Sigmoid colon (tissue), 7 donors: Measurements from ENCODE around the gene SYT5. TPM values are rescaled to one million over a fixed set of nuclear protein-coding genes. Genes with fewer than 3 reads are reported as not detected.

Experiments used
- DNase-seq: peaks from one replicate; pipeline ENCODE4 v3.0.0-alpha.2; 2019
- H3K27ac ChIP-seq, 4 donors: fragments of 200-600 bp; sonication (generic); one replicate each; pipeline ENCODE4 v1.5.1; 2016 to 2019; ENCODE audit warnings: mild to moderate bottlenecking in 1 of 4
- H3K27me3 ChIP-seq, 3 donors: fragments of 200-600 bp; sonication (generic); one replicate each; pipeline ENCODE4 v1.5.1; 2019; ENCODE audit warnings: mild to moderate bottlenecking in 1 of 3
- H3K36me3 ChIP-seq, 4 donors: fragments of 200-600 bp; sonication (generic); one replicate each; pipeline ENCODE4 v1.5.1; 2016 to 2019
- H3K4me1 ChIP-seq, 4 donors: fragments of 200-600 bp; sonication (generic); one replicate each; pipeline ENCODE4 v1.5.1; 2017 to 2019
- H3K4me3 ChIP-seq, 4 donors: fragments of 200-600 bp; sonication (generic); one replicate each; pipeline ENCODE4 v1.5.1; 2017 to 2019; ENCODE audit warnings: mild to moderate bottlenecking in 2 of 4, moderate library complexity in 1 of 4
- H3K9me3 ChIP-seq, 4 donors: fragments of 200-600 bp in 3 of 4; sonication (generic) in 3 of 4; one replicate each; pipeline versions ENCODE4 v1.5.1 to v1.6.1; 2013 to 2019
- CTCF ChIP-seq, 4 experiments: fragments of 450-650 bp in 3 of 4; fragments of 200-600 bp in 1 of 4; IDR thresholded peaks; one replicate each; pipeline ENCODE4 v1.5.1; 2016 to 2019; ENCODE audit warnings: antibody characterized with exemption in 4 of 4, mild to moderate bottlenecking in 3 of 4, moderate library complexity in 2 of 4
- EP300 ChIP-seq, 4 donors: sonication (generic); formaldehyde crosslinking; IDR thresholded peaks; one replicate each; pipeline ENCODE4 v1.6.1; 2017; ENCODE audit warnings: antibody characterized with exemption in 4 of 4
- POLR2A ChIP-seq, 2 donors: fragments of 450-650 bp; IDR thresholded peaks; one replicate each; pipeline ENCODE4 v1.6.1; 2016; ENCODE audit warnings: antibody characterized with exemption in 2 of 2, mild to moderate bottlenecking in 2 of 2, moderate library complexity in 2 of 2
- POLR2AphosphoS5 ChIP-seq, 4 donors: sonication (generic); formaldehyde crosslinking; IDR thresholded peaks; one replicate each; pipeline ENCODE4 v1.6.1; 2017; ENCODE audit warnings: antibody characterized with exemption in 4 of 4
- WGBS, 2 donors: extraction: QIAGEN DNeasy Blood & Tissue Kit; methylation state at CpG; one replicate each; pipeline ENCODE4 v1.1.7; 2013; 5-methylcytosine and 5-hydroxymethylcytosine counted together
- intact Hi-C: fragments of 100-400 bp; cut with DNase I; formaldehyde crosslinking; loops from one replicate; pipeline ENCODE4 v1.15.1; 2023
- polyA plus RNA-seq, 3 donors: library from polyadenylated mRNA; stranded (reverse); fragments of 200-250 nt; gene quantifications; one replicate each; pipeline ENCODE4 v1.2.3, GENCODE V29; 2013
- total RNA-seq, 4 donors: library from RNA; depleted of rRNA; stranded (reverse); fragments of >200 nt; gene quantifications; one replicate each; pipeline ENCODE4 v1.1.0, GENCODE V29; 2016
- donor health status: healthy with polysubstance abuse.
- donor health status: Bipolar disorder and iron deficiency.
- donor health status: healthy.

The SYT5 gene
- total and polyA plus RNA-seq, 7 donors: 0.69 to 9.6 (median 1.9) TPM

- Histone ChIP-seq H3K9me3 (no peaks in the 10 kb centered on the region), H3K27me3 (peaks cover 14 to 90% (median 70%) of the 10 kb centered on the region in 3 donors), H3K4me1 (peaks cover 0 to 11% (median 5%) of the 10 kb centered on the region in 4 donors), H3K4me3 (no peak overlapping the region), H3K36me3 (no peaks in the 10 kb centered on the region), H3K27ac (no peak overlapping the region)
- DNase-seq: no peak
- TF ChIP-seq POLR2A (IDR thresholded peaks at IDR 0.05) (no peak), POLR2AphosphoS5 (IDR thresholded peaks at IDR 0.05) (no peak), EP300 (IDR thresholded peaks at IDR 0.05) (no peak), CTCF (IDR thresholded peaks at IDR 0.05) (no peak)
- 83 to 85% methylated on average over 12 of the region's 12 CpGs for WGBS, 2 donors
- intact Hi-C loops: no loop called here
These were observed 26.3 kb downstream of the SYT5 start for GRCh38 chr19:55153652-55154264.

- no peak for TF ChIP-seq EP300 (IDR thresholded peaks at IDR 0.05)
- TF ChIP-seq POLR2A (IDR thresholded peaks at IDR 0.05): no peak
- no peak for TF ChIP-seq POLR2AphosphoS5 (IDR thresholded peaks at IDR 0.05)
- TF ChIP-seq CTCF (IDR thresholded peaks at IDR 0.05): no peak
- Histone ChIP-seq H3K27ac (no peak overlapping the region), H3K9me3 (no peaks in the 10 kb centered on the region), H3K36me3 (no peaks in the 10 kb centered on the region), H3K27me3 (peaks cover 10 to 90% (median 70%) of the 10 kb centered on the region in 3 donors), H3K4me1 (peaks cover 0 to 11% (median 5%) of the 10 kb centered on the region in 4 donors), H3K4me3 (no peak overlapping the region)
- intact Hi-C loops: no loop called here
- DNase-seq: no peak
These were observed 28.1 kb downstream of the SYT5 start for GRCh38 chr19:55152017-55152416.

GRCh38 chr19:55149078-55150003 lies 30.7 kb downstream of the SYT5 start, which contains the start of gene TNNT1:
Gene TNNT1 (minus strand): TSS chr19:55149206. CDS start chr19:55147157, 2,049 bp downstream.
- no peak within 1 kb of the TSS for H3K27ac ChIP-seq
- H3K4me1 ChIP-seq: peaks cover 0 to 10% (median 5%) of the 10 kb centered on the region in 4 donors
- H3K9me3 ChIP-seq: no peaks in the 10 kb centered on the region
- peaks cover 18 to 90% (median 71%) of the 10 kb centered on the region in 3 donors for H3K27me3 ChIP-seq
- DNase-seq: no peak
- intact Hi-C loops: loop anchor here (10.0 kb wide), 1 partner anchor 265 kb away; no protein-coding TSS in a partner anchor
- TF ChIP-seq CTCF (IDR thresholded peaks at IDR 0.05) (no peak), POLR2A (IDR thresholded peaks at IDR 0.05) (no peak), POLR2AphosphoS5 (IDR thresholded peaks at IDR 0.05) (no peak), EP300 (IDR thresholded peaks at IDR 0.05) (no peak)
- H3K4me3 ChIP-seq: no peak within 1 kb of the TSS
- 12 to 24% methylated on average over 18 of the region's 18 CpGs for WGBS, 2 donors
- H3K36me3 ChIP-seq: no peaks in the 10 kb centered on the region

- DNase-seq: no peak
- Histone ChIP-seq H3K27me3 (peaks cover 23 to 90% (median 78%) of the 10 kb centered on the region in 3 donors), H3K4me1 (peaks cover 0 to 10% (median 5%) of the 10 kb centered on the region in 4 donors), H3K27ac (no peak overlapping the region), H3K4me3 (no peak overlapping the region), H3K36me3 (no peaks in the 10 kb centered on the region), H3K9me3 (no peaks in the 10 kb centered on the region)
- TF ChIP-seq CTCF (IDR thresholded peaks at IDR 0.05) (no peak), EP300 (IDR thresholded peaks at IDR 0.05) (no peak), POLR2A (IDR thresholded peaks at IDR 0.05) (no peak), POLR2AphosphoS5 (IDR thresholded peaks at IDR 0.05) (no peak)
- 15 to 50% methylated on average over 8 to 9 of the region's 9 CpGs for WGBS, 2 donors
- intact Hi-C loops: loop anchor here (10.0 kb wide), 1 partner anchor 267 kb away; no protein-coding TSS in a partner anchor
These were observed 32.4 kb downstream of the SYT5 start for GRCh38 chr19:55147545-55148251.
